GM18517 (cell line): ENCODE data around the gene PNLIP.

Experiments used
- ATAC-seq: cut with Tn5 transposase; IDR thresholded peaks from one replicate; pipeline ENCODE4 v1.9.1; 2021; ENCODE audit warnings: mild to moderate bottlenecking, moderate library complexity; ENCODE audit not compliant: unreplicated experiment

The PNLIP gene

GRCh38 chr10:116567335-116567734, 21.6 kb downstream of the PNLIP start:
- no peak for ATAC-seq

DNA sequence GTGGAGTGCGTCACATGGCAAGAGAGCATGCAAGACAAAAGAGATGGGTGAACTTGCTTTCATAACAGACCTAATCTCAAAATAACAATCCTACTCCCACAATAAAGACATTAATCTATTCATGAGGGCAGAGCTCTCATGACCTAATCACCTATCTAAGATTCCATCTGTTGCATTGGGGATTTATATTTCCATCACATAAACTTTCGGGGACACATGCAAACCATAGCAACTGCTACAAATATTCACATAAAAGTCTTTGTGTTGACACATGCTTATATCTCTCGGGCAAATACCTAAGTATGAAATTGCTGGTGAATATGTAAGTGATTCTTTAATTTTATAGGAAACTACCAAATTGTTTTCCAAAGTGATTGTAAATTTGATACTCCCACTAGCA, 29.1 kb downstream of the PNLIP start:
- ATAC-seq = no peak

GRCh38 chr10:116587878-116588591, 42.3 kb downstream of the PNLIP start:
- ATAC-seq = no peak

DNA sequence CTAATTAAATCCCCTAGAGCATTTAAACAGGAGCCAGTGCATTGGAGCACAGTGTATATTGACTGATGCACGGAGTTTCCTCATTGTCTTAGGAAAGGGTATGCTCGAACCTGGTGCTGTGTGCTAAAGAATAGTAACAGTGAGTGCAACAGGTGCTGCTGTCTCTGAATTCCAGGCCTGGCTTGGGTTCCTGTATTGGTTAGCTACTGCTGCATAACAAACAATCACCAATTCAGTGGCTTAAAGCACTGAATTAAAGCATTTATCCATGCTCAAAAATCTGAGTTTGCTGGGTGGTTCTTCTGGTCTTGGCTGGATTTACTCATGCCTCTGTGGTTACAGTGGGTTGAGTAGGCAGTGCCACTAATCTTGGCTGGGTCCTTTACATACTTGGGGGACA, 43.3 kb downstream of the PNLIP start:
- no peak for ATAC-seq

DNA sequence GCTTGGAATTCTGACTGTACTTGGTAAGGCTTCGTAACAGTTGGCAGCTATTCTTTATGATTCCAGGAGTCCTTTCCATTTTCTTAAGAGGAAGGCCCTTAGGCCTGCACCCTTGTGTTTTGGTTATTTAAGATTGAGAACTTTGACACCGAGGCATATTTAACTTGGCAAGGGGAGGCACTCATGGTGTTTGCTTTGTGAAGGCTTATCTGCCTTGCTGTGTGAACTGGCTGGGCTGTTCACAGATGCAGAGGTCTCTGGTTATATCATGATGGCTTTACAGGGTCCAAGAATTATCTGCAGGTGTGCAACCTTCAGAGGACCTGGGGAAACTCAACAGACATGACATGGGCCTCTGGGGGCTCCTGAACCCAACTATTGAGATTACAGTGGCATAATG, 44.2 kb downstream of the PNLIP start:
- no peak for ATAC-seq

DNA sequence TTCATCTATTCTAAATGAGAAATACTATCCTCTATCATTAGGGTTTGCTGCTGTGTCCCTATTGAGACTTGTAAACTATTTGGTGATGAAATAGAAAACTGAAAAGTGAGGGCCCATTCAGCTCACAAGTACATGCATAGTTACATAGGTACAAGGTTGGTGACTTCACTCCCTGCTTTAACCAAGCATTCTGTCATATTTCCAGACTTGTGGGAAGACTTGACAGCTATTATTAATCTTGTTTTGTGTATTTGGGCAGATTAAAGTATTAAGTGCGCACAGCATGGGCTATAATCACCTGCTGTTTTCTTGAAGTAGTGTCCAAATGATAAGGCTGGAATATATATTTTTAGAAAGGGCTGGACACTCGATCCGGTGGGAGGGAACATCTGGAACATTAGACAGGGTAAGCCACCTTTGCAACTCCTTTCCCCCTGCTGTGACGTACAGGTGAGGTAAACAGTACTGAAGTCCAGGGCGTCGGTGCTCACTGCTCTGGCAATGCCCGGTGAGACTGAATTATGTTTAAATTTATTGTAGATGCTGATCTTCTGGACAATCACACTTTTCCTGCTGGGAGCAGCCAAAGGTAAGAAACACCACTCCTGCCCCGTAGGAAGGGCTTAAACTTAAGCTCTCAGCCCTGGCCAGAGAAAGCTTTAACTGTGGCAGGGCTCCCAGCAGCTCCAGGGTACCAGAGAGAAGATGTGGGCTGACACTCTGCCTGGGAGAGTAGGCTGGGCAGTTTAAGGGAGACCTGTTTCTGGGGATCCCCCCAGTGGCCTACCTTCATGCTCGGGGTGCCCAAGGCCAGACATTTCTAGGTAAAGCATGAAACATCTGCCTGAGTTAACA, 45.1 kb downstream of the PNLIP start, which contains the start of gene PNLIPRP1:
TSS of gene PNLIPRP1 (plus strand) at position 370 of the 855 bp plus-strand sequence. CDS start at position 541, 171 bp downstream.
- ATAC-seq = no peak

DNA sequence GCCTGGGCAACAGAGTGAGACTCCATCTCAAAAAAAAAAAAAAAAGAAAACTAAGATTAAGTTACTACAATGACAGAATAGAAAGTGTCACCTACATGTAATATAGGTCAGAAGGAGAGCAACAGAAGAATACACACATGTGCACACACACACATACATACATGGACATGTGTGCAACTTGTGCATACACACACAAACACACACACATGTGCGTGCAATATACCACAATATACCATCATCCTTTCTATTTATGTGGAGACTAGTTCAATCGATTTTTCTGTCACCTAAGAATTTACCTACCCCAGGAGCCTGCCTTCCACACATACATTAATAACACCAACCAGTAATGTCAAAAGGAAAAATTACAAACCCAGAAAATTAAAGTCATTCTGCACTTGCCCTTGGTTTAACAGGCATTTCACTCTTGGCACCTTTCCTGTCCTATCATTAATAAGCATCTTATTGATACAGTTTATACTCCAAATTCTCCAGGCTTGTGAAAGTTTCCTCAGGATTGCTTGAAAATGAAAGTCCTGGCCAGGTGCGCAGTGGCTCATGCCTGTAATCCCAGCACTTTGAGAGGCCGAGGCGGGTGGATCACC, 47.5 kb downstream of the PNLIP start:
- no peak for ATAC-seq

DNA sequence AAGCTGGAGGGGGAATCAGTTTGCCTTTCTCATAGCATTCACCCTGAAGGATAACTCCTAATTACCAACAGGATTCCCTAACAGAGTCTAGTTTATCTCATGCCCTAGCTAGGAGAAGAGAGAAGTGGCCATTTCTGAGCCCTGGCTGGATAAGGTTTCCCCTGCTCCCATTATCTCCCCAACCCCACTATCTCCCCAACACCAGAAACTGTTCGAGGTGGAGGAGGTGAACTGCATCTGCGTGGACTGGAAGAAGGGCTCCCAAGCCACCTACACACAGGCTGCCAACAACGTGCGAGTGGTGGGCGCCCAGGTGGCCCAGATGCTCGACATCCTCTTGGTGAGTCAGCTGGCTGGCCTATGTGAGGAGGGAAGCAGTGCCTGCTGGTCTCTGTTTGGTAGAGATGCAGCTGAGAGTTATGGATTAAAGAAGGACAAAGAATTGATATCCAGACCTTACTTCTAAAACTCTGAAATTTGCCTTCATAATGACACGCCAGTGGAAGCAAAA, 48.8 kb downstream of the PNLIP start:
- ATAC-seq = no peak

- no peak for ATAC-seq
Measured at GRCh38 chr10:116596062-116596461, 50.3 kb downstream of the PNLIP start.

DNA sequence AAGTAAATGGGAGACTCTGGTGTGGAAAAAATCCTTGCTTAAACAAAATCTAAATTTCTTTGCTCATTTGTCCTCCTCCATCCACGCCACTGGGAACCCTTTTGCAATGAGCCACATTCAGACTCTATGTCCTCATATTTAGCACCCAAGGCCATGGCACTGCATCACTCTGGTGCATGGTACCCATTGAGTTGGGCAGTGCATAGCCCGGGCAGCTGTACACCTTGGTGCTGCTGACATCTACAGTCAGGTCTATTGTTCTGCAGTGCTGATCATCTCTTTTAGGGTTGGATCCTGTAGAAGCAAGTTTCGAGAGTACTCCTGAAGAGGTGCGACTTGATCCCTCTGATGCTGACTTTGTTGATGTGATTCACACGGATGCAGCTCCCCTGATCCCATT, 51.8 kb downstream of the PNLIP start:
- ATAC-seq = no peak

DNA sequence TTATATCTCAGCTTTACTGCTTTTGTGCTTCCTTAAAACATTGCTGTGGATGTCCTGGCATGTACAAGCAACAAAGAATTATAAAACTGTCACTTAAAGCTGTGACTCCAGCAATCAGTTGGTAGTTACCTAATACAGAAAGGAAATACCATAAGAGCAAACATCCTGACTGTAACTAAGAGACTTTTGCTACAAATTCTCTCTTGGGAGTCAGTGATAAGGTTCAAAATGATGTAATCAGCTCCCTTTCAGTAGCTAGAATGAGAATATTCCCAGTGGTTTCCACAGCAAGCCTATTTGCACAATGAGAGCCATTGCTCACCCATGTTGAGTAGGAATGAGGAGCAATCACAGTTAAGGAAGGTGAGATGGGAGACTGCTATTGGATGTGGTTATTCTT, 52.6 kb downstream of the PNLIP start:
- ATAC-seq = no peak

GRCh38 chr10:116599991-116600390, 54.3 kb downstream of the PNLIP start:
- no peak for ATAC-seq

GRCh38 chr10:116602648-116603400, 57.1 kb downstream of the PNLIP start:
- ATAC-seq = no peak

- ATAC-seq = no peak
Measured at GRCh38 chr10:116606061-116606483, 60.3 kb downstream of the PNLIP start.

DNA sequence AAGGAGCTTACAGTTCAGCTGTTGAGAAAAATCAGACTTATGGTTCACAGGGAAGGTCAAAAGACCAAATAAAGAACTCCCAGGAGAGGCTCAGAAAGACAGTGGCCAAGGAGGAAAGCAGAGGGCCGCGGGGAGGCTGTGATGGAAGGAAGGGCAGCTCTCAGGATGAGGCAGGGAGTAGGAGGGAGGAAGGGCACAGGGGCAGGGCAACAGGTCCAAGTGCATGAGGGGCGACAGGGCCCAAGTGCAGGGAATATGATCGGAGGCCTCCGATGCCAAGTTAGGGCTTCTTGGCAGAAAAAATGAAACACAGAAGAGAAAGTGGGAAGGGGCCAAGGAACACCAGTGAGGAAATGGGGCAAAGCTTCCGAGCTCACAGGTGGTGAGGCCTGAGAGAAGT, 61.6 kb downstream of the PNLIP start:
- ATAC-seq = no peak

GRCh38 chr10:116608686-116609594, 63.2 kb downstream of the PNLIP start:
- no peak for ATAC-seq

DNA sequence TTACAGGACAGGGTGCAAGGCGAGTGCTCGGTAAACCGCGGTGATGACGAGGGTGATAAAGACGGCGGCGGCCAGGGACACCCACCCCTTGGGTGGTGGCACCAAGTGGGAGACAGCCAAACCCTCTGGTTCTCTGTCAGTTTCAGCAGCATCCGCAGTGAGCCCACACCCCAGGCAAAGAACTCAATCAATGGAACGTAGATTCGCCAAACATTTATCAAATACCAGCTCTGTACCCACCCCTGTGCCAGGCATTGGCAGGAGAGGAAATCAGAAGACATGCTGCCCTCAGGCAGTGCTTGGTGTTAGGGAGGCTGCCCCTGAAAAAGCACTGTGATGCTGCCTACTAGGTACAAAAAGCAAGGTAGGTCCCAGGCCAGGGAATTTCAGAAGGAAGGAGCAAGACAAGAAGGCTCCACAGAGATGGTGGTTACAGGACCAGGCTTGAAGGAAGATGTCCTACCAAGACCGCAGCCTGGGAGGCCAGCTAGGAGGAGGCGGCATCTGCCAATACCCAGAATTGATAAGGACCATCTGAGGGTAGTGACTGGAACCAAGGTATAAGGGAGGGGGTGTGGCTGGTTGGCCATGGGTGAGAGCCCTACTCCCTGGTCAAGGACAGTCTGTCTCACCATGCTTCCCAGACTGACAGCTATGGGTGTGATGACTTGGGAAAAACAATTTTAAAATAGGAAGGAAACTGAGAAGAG, 64.9 kb downstream of the PNLIP start:
- ATAC-seq = no peak

- ATAC-seq = no peak
Measured at GRCh38 chr10:116611153-116611545, 65.4 kb downstream of the PNLIP start.

DNA sequence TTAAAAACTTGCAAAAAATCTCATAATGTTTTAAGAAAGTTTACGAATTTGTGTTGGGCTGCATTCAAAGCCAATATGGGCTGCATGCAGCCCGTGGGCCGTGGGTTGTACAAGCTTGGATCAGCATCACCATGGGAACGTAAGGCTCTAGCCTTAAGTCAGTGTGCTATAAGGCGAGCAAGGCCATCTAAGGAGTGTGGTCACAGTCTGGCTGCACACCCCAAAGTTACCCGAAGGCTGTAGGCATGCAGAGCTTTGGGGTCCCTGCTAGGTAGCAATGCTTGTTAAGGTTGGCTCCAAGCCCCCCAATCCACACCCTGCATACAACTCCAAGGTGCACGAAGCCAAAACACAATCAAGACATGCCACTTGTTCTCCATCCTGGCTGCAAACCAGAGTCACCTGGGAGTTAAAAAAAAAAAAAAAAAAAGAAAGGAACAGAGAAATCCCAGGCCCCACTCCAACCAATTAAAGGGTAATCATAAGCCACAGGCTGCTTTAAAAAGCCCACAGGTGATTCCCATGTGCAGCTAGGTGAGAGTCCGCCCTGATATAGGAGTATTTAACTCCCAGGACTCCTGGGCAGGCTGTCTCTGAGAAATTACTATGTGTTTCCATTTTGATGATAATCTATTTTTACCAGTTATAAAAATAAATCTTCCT, 66.5 kb downstream of the PNLIP start:
- ATAC-seq = no peak
